ENCODE data around the gene OR4X1.
"Not testable (repeated sequence)": the region's sequence is repeated elsewhere in the genome, so short reads cannot be mapped to it uniquely, and the experiment has no call there.

Gene OR4X1

GRCh38 chr11:48263423-48263911 lies at the start of gene OR4X1:
OR4X1 (plus strand) TSS chr11:48263861; CDS start chr11:48263861, 0 bp downstream.
- DNase-seq, result no peak

GRCh38 chr11:48216510-48216909 lies 47.2 kb upstream of the OR4X1 start, which contains the start of gene OR4B1:
OR4B1 (plus strand) TSS chr11:48216810; CDS start chr11:48216810, 0 bp downstream.
- no peak for DNase-seq

GRCh38 chr11:48228761-48229160 lies 34.9 kb upstream of the OR4X1 start:
- no peak for DNase-seq

- DNase-seq, result not testable (repeated sequence)
Observed at GRCh38 chr11:48230057-48230456, 33.6 kb upstream of the OR4X1 start.

GRCh38 chr11:48237727-48238126 lies 25.9 kb upstream of the OR4X1 start:
- DNase-seq, result no peak

- no peak for DNase-seq
Observed at GRCh38 chr11:48242501-48242900, 21.2 kb upstream of the OR4X1 start.

GRCh38 chr11:48244804-48245203 lies 18.9 kb upstream of the OR4X1 start, which contains the start of gene OR4X2:
OR4X2 (plus strand) TSS chr11:48245104; CDS start chr11:48245104, 0 bp downstream.
- no peak for DNase-seq

- no peak for DNase-seq
Observed at GRCh38 chr11:48248902-48249301, 14.8 kb upstream of the OR4X1 start.

GRCh38 chr11:48261600-48261999 lies 2.1 kb upstream of the OR4X1 start:
- no peak for DNase-seq

- DNase-seq, result no peak
Observed at GRCh38 chr11:48270621-48271020, 7.0 kb downstream of the OR4X1 start.

GRCh38 chr11:48272606-48273005 lies 8.9 kb downstream of the OR4X1 start:
- no peak for DNase-seq

- no peak for DNase-seq
Observed at GRCh38 chr11:48305923-48306322, 42.3 kb downstream of the OR4X1 start, which contains the start of gene OR4S1. OR4S1 (plus strand) TSS chr11:48306223; CDS start chr11:48306223, 0 bp downstream.

GRCh38 chr11:48307760-48308386 lies 44.2 kb downstream of the OR4X1 start:
- peak; percentile 52 for DNase-seq

- DNase-seq, result not testable (repeated sequence)
Observed at GRCh38 chr11:48313590-48313989, 49.9 kb downstream of the OR4X1 start.

All from EL (cell line).